HG02642 (cell line): ENCODE data around the gene GSN.

ENCODE experiments used
- ATAC-seq: cut with Tn5 transposase; IDR thresholded peaks from one replicate; pipeline ENCODE4 v1.9.1; 2021; ENCODE audit warnings: mild to moderate bottlenecking; ENCODE audit not compliant: unreplicated experiment, poor library complexity

GSN gene

GRCh38 chr9:121318631-121319382, 50.8 kb downstream of the GSN start:
- no peak for ATAC-seq

- ATAC-seq: no peak
Observed at GRCh38 chr9:121319383-121319780, 51.4 kb downstream of the GSN start.

GRCh38 chr9:121321016-121321503, 53.1 kb downstream of the GSN start:
- no peak for ATAC-seq

GRCh38 chr9:121322037-121322736, 54.2 kb downstream of the GSN start:
- no peak for ATAC-seq

- no peak for ATAC-seq
Observed at GRCh38 chr9:121322737-121323448, 54.9 kb downstream of the GSN start.

GRCh38 chr9:121323449-121324151, 55.6 kb downstream of the GSN start:
- ATAC-seq: no peak

- no peak for ATAC-seq
Observed at GRCh38 chr9:121324316-121324715, 56.4 kb downstream of the GSN start.

GRCh38 chr9:121324755-121325154, 56.8 kb downstream of the GSN start:
- ATAC-seq: no peak

- ATAC-seq: no peak
Observed at GRCh38 chr9:121325387-121325786, 57.4 kb downstream of the GSN start.

GRCh38 chr9:121326130-121326838, 58.3 kb downstream of the GSN start:
- ATAC-seq: no peak

- no peak for ATAC-seq
Observed at GRCh38 chr9:121326901-121327613, 59.1 kb downstream of the GSN start.

GRCh38 chr9:121328476-121328875, 60.5 kb downstream of the GSN start:
- no peak for ATAC-seq

GRCh38 chr9:121328876-121329681, 61.1 kb downstream of the GSN start:
- no peak for ATAC-seq

- no peak for ATAC-seq
Observed at GRCh38 chr9:121331549-121331948, 63.6 kb downstream of the GSN start.

- no peak for ATAC-seq
Observed at GRCh38 chr9:121331992-121332685, 64.2 kb downstream of the GSN start.

- ATAC-seq: no peak
Observed at GRCh38 chr9:121333950-121334773, 66.2 kb downstream of the GSN start.

GRCh38 chr9:121336665-121337064, 68.7 kb downstream of the GSN start:
- no peak for ATAC-seq
